ENCODE data around the gene NEK7.

Gene NEK7

GRCh38 chr1:198156745-198157240, at the start of gene NEK7:
Gene NEK7, plus strand, starts transcription at chr1:198156998. Its CDS starts 75,583 bp downstream, at chr1:198232581.
- no peaks in the 10 kb centered on the region for H3K9me3 ChIP-seq (ENCODE audit: control insufficient read depth, insufficient read depth, low read length)
- H3K27ac ChIP-seq (ENCODE audit: low read length): no peak within 1 kb of the TSS
- no CpG with 5 or more reads among the region's 63 CpGs for WGBS (ENCODE audit: insufficient coverage, insufficient read length)

DNA sequence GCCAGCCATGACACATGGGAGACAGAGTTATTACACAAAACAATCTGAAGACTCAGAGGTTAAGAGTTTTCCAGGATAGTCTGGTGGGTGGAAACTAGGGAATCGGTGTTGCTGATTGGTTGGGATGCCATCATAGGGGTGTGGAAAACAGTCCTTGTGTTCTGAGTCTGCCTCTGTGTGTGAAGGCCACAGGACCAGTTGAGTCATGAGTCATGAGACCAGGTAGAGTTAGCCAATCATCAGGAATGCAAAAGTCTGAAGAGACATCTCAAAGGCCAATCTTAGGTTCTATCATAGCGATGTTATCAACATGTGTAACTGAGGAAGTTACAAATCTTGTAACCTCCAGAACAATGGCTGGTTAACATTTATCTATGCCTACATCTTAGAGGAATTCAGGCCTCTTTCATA, 49.7 kb upstream of the NEK7 start:
- Histone ChIP-seq H3K4me1 (ENCODE audit: control insufficient read depth, insufficient read depth, low read length) (no peaks in the 10 kb centered on the region), H3K4me3 (ENCODE audit: low read length) (no peak overlapping the region), H3K9me3 (ENCODE audit: control insufficient read depth, insufficient read depth, low read length) (no peaks in the 10 kb centered on the region), H3K27ac (ENCODE audit: low read length) (no peak overlapping the region), H3K36me3 (ENCODE audit: control insufficient read depth, insufficient read depth, low read length) (no peaks in the 10 kb centered on the region), H3K27me3 (ENCODE audit: control insufficient read depth, insufficient read depth, low read length) (no peaks in the 10 kb centered on the region)
- no peak for DNase-seq (ENCODE audit: low read depth, low spot score)
- WGBS (ENCODE audit: insufficient coverage, insufficient read length): no CpG with 5 or more reads among the region's 2 CpGs

More at GRCh38 chr1:198156745-198157240, at the start of gene NEK7:
- Histone ChIP-seq H3K4me3 (ENCODE audit: low read length) (peak within 1 kb of the TSS; percentile 99), H3K4me1 (ENCODE audit: control insufficient read depth, insufficient read depth, low read length) (no peaks in the 10 kb centered on the region), H3K27me3 (ENCODE audit: control insufficient read depth, insufficient read depth, low read length) (no peaks in the 10 kb centered on the region), H3K36me3 (ENCODE audit: control insufficient read depth, insufficient read depth, low read length) (no peaks in the 10 kb centered on the region)
- DNase-seq (ENCODE audit: low read depth, low spot score): no peak

DNA sequence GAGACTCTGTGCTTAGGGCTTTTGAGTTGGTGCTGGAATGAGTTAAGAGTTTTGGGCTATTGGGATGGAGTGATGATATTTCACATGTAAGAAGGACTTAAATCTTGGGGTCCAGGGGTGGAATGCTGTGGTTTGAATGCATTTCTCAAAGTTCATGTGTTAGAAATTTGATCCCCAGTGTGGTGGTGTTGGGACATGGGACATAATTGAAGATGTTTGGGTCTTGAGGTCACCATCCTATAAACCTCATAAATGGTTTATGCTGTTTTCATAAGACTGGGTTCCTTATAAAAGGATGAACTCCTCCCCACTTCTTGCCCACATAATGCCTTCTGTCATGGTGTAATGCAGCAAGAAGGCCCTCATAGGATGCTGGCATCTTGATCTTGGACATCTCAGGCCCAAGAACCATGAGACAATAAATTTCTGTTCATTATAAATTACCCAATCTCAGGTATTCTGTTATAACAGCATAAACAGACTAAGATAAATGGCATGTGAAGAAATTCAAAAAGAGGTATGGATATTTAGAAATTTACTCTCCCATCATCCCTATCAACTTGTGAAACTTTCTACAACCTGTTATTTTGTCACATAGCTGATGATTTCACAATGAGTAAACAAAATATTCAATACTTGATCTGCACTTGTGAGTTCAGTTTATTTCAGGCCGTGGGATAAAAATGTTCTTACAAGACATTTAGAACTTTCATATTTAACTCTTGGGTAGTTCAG, 48.0 kb upstream of the NEK7 start:
- Histone ChIP-seq H3K36me3 (ENCODE audit: control insufficient read depth, insufficient read depth, low read length) (no peaks in the 10 kb centered on the region), H3K4me1 (ENCODE audit: control insufficient read depth, insufficient read depth, low read length) (no peaks in the 10 kb centered on the region), H3K9me3 (ENCODE audit: control insufficient read depth, insufficient read depth, low read length) (no peaks in the 10 kb centered on the region), H3K27ac (ENCODE audit: low read length) (no peak overlapping the region), H3K4me3 (ENCODE audit: low read length) (no peak overlapping the region), H3K27me3 (ENCODE audit: control insufficient read depth, insufficient read depth, low read length) (no peaks in the 10 kb centered on the region)
- DNase-seq (ENCODE audit: low read depth, low spot score): no peak
- no CpG with 5 or more reads among the region's 1 CpG for WGBS (ENCODE audit: insufficient coverage, insufficient read length)

DNA sequence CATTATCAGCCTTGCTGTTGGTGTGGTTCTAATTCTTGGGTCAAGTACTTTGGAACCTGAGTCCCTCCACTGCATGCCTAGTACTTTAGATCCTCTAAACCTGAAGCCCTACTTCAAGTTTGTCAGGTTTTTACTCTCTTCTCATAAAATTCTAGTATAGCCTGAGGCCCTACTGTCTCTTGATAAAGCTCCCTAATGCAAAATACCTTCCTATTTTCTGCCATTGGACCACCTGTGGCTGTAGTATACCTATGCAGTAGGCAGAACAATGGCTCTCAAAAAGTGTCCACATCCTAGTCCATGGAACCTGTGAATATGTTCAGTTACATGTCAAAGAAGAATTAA, 47.5 kb upstream of the NEK7 start:
- no peaks in the 10 kb centered on the region for H3K36me3 ChIP-seq (ENCODE audit: control insufficient read depth, insufficient read depth, low read length)
- no peaks in the 10 kb centered on the region for H3K27me3 ChIP-seq (ENCODE audit: control insufficient read depth, insufficient read depth, low read length)
- H3K9me3 ChIP-seq (ENCODE audit: control insufficient read depth, insufficient read depth, low read length): no peaks in the 10 kb centered on the region
- no peak overlapping the region for H3K27ac ChIP-seq (ENCODE audit: low read length)
- H3K4me1 ChIP-seq (ENCODE audit: control insufficient read depth, insufficient read depth, low read length): no peaks in the 10 kb centered on the region
- DNase-seq (ENCODE audit: low read depth, low spot score): no peak
- H3K4me3 ChIP-seq (ENCODE audit: low read length): no peak overlapping the region

GRCh38 chr1:198113342-198113750, 43.5 kb upstream of the NEK7 start:
- no peak for DNase-seq (ENCODE audit: low read depth, low spot score)
- H3K4me3 ChIP-seq (ENCODE audit: low read length): no peak overlapping the region
- no peaks in the 10 kb centered on the region for H3K9me3 ChIP-seq (ENCODE audit: control insufficient read depth, insufficient read depth, low read length)
- no peak overlapping the region for H3K27ac ChIP-seq (ENCODE audit: low read length)
- no peaks in the 10 kb centered on the region for H3K36me3 ChIP-seq (ENCODE audit: control insufficient read depth, insufficient read depth, low read length)
- no peaks in the 10 kb centered on the region for H3K27me3 ChIP-seq (ENCODE audit: control insufficient read depth, insufficient read depth, low read length)
- no peaks in the 10 kb centered on the region for H3K4me1 ChIP-seq (ENCODE audit: control insufficient read depth, insufficient read depth, low read length)

- H3K36me3 ChIP-seq (ENCODE audit: control insufficient read depth, insufficient read depth, low read length): no peaks in the 10 kb centered on the region
- H3K4me3 ChIP-seq (ENCODE audit: low read length): no peak overlapping the region
- no peaks in the 10 kb centered on the region for H3K27me3 ChIP-seq (ENCODE audit: control insufficient read depth, insufficient read depth, low read length)
- no peaks in the 10 kb centered on the region for H3K9me3 ChIP-seq (ENCODE audit: control insufficient read depth, insufficient read depth, low read length)
- H3K4me1 ChIP-seq (ENCODE audit: control insufficient read depth, insufficient read depth, low read length): no peaks in the 10 kb centered on the region
- no CpG with 5 or more reads among the region's 1 CpG for WGBS (ENCODE audit: insufficient coverage, insufficient read length)
- no peak for DNase-seq (ENCODE audit: low read depth, low spot score)
- H3K27ac ChIP-seq (ENCODE audit: low read length): no peak overlapping the region
Measured at GRCh38 chr1:198116069-198116468, 40.7 kb upstream of the NEK7 start.

GRCh38 chr1:198116469-198116868, 40.3 kb upstream of the NEK7 start:
- Histone ChIP-seq H3K4me1 (ENCODE audit: control insufficient read depth, insufficient read depth, low read length) (no peaks in the 10 kb centered on the region), H3K4me3 (ENCODE audit: low read length) (no peak overlapping the region), H3K27ac (ENCODE audit: low read length) (no peak overlapping the region), H3K27me3 (ENCODE audit: control insufficient read depth, insufficient read depth, low read length) (no peaks in the 10 kb centered on the region), H3K36me3 (ENCODE audit: control insufficient read depth, insufficient read depth, low read length) (no peaks in the 10 kb centered on the region), H3K9me3 (ENCODE audit: control insufficient read depth, insufficient read depth, low read length) (no peaks in the 10 kb centered on the region)
- DNase-seq (ENCODE audit: low read depth, low spot score): no peak
- WGBS (ENCODE audit: insufficient coverage, insufficient read length): no CpG with 5 or more reads among the region's 5 CpGs

DNA sequence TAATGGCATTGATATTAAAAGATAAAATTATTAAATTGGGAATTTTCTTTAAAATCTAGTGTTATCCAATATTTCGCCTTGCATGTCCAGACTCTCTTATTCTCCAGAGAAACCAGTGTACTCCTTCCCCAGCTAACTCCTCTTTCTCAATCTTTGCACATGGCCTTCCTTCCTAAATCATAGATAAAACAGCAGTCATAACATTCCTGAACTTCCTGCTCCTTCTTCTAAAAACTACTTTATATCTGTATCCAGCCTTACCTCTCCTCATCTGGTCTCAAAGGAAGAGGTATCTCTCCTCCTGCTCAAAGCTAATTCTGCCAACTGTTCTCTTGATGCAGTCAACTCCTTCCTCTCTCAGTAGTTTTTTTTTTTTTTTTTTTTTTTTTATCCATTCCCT, 39.5 kb upstream of the NEK7 start:
- WGBS (ENCODE audit: insufficient coverage, insufficient read length): no CpG with 5 or more reads among the region's 1 CpG
- Histone ChIP-seq H3K27me3 (ENCODE audit: control insufficient read depth, insufficient read depth, low read length) (no peaks in the 10 kb centered on the region), H3K4me1 (ENCODE audit: control insufficient read depth, insufficient read depth, low read length) (no peaks in the 10 kb centered on the region), H3K36me3 (ENCODE audit: control insufficient read depth, insufficient read depth, low read length) (no peaks in the 10 kb centered on the region), H3K9me3 (ENCODE audit: control insufficient read depth, insufficient read depth, low read length) (no peaks in the 10 kb centered on the region), H3K27ac (ENCODE audit: low read length) (no peak overlapping the region), H3K4me3 (ENCODE audit: low read length) (no peak overlapping the region)
- no peak for DNase-seq (ENCODE audit: low read depth, low spot score)

DNA sequence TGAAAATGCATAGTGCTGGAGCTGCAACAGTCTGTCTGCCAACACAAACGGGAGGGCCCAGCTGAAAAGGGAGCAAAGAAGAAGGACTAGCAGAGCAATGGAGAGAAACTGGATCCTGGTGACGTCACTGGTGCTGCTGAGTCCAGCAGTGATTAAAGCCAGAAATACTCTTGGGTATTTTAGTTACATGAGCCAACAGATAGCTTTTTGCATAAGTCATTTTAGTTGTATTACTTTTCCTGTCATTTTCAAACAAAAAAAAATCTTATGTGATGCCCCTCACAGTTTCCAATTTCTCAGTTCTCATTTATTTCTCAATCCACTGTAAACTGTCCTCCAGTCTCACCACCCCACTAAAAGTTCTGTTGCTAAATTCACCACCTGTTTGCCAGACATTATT, 38.7 kb upstream of the NEK7 start:
- Histone ChIP-seq H3K4me1 (ENCODE audit: control insufficient read depth, insufficient read depth, low read length) (no peaks in the 10 kb centered on the region), H3K27ac (ENCODE audit: low read length) (no peak overlapping the region), H3K27me3 (ENCODE audit: control insufficient read depth, insufficient read depth, low read length) (no peaks in the 10 kb centered on the region), H3K9me3 (ENCODE audit: control insufficient read depth, insufficient read depth, low read length) (no peaks in the 10 kb centered on the region), H3K36me3 (ENCODE audit: control insufficient read depth, insufficient read depth, low read length) (no peaks in the 10 kb centered on the region), H3K4me3 (ENCODE audit: low read length) (no peak overlapping the region)
- DNase-seq (ENCODE audit: low read depth, low spot score): no peak
- WGBS (ENCODE audit: insufficient coverage, insufficient read length): no CpG with 5 or more reads among the region's 2 CpGs

DNA sequence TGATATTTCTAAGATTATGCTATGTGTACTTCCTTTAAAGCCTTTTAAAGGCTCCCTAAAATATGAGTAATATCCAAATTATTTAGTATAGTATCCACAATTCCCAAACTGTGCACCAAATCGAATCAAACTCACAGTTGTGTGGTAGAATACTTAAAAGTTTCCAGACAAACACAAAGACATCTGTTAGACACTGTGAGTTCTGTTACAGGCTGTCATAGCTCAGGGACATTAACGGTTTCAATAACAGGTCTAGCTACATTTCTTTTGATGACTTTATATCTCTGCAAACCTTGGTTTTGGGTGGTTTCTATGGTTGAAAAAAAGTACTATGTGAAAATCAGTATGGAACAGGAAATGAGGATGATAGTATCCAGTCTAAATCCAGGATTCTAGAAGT, 36.9 kb upstream of the NEK7 start:
- Histone ChIP-seq H3K9me3 (ENCODE audit: control insufficient read depth, insufficient read depth, low read length) (no peaks in the 10 kb centered on the region), H3K27me3 (ENCODE audit: control insufficient read depth, insufficient read depth, low read length) (no peaks in the 10 kb centered on the region), H3K27ac (ENCODE audit: low read length) (no peak overlapping the region), H3K36me3 (ENCODE audit: control insufficient read depth, insufficient read depth, low read length) (no peaks in the 10 kb centered on the region), H3K4me3 (ENCODE audit: low read length) (no peak overlapping the region), H3K4me1 (ENCODE audit: control insufficient read depth, insufficient read depth, low read length) (no peaks in the 10 kb centered on the region)
- DNase-seq (ENCODE audit: low read depth, low spot score): no peak
- WGBS (ENCODE audit: insufficient coverage, insufficient read length): no CpG with 5 or more reads among the region's 2 CpGs

GRCh38 chr1:198121056-198121826, 35.6 kb upstream of the NEK7 start:
- no peak overlapping the region for H3K27ac ChIP-seq (ENCODE audit: low read length)
- no peak for DNase-seq (ENCODE audit: low read depth, low spot score)
- H3K4me1 ChIP-seq (ENCODE audit: control insufficient read depth, insufficient read depth, low read length): no peaks in the 10 kb centered on the region

More at GRCh38 chr1:198121056-198121826, 35.6 kb upstream of the NEK7 start:
- H3K27me3 ChIP-seq (ENCODE audit: control insufficient read depth, insufficient read depth, low read length): no peaks in the 10 kb centered on the region
- no CpG with 5 or more reads among the region's 3 CpGs for WGBS (ENCODE audit: insufficient coverage, insufficient read length)
- no peaks in the 10 kb centered on the region for H3K36me3 ChIP-seq (ENCODE audit: control insufficient read depth, insufficient read depth, low read length)
- no peak overlapping the region for H3K4me3 ChIP-seq (ENCODE audit: low read length)
- H3K9me3 ChIP-seq (ENCODE audit: control insufficient read depth, insufficient read depth, low read length): no peaks in the 10 kb centered on the region

Data from iPS DF 6.9 (cell line).